PC-9 (cell line): ENCODE measurements around the gene DUSP10. TPM values are rescaled to one million over a fixed set of nuclear protein-coding genes. Genes with fewer than 3 reads are reported as not detected.

Source experiments
- BruUV-seq: library from RNA; stranded (reverse); fragments of 400-500 nt; replicated peaks from 2 replicates; lab custom pipeline; 2021; lab: Mats Ljungman, UMichigan
- CTCF ChIA-PET: fragments of 300-600 bp; sonication (Branson Sonifier 250); formaldehyde crosslinking; loops from one replicate; lab custom pipeline; 2022; ENCODE audit warnings: antibody characterized with exemption; lab: Charles Lee
- POLR2A ChIA-PET: fragments of 300-600 bp; sonication (Branson Sonifier 250); formaldehyde crosslinking; loops from one replicate; lab custom pipeline; 2022; ENCODE audit warnings: antibody characterized with exemption; ENCODE audit not compliant: unreplicated experiment; lab: Charles Lee
- DNase-seq, 2 experiments: peaks; one replicate each; pipeline versions ENCODE4 v3.0.0 to v3.0.0-alpha.2; 2015 to 2022; ENCODE audit warnings: mixed read lengths in 1 of 2
- H2AFZ ChIP-seq: fragments of 200-600 bp; sonication (generic); 2 replicates; pipeline ENCODE4 v1.8.1; 2017; ENCODE audit warnings: antibody characterized with exemption
- H3F3A ChIP-seq: fragments of 200-600 bp; sonication (generic); 2 replicates; pipeline ENCODE4 v1.8.1; 2017; ENCODE audit warnings: antibody characterized with exemption, mild to moderate bottlenecking, low read depth; ENCODE audit not compliant: insufficient read depth
- H3K27ac ChIP-seq: fragments of 200-600 bp; sonication (generic); 2 replicates; pipeline ENCODE4 v1.6.1; 2016; ENCODE audit warnings: mixed run types
- H3K27me3 ChIP-seq: fragments of 200-600 bp; sonication (generic); 2 replicates; pipeline ENCODE4 v1.6.1; 2016; ENCODE audit warnings: low read depth, mixed run types; ENCODE audit not compliant: insufficient read depth
- H3K36me3 ChIP-seq: fragments of 200-600 bp; sonication (generic); 2 replicates; pipeline ENCODE4 v1.6.1; 2016; ENCODE audit warnings: low read depth, mixed run types
- H3K4me1 ChIP-seq: fragments of 200-600 bp; sonication (generic); replicated peaks from 2 replicates; pipeline ENCODE4 v1.6.1; 2016; ENCODE audit warnings: mixed run types; ENCODE audit not compliant: insufficient read depth
- H3K4me2 ChIP-seq: fragments of 200-600 bp; sonication (generic); 2 replicates; pipeline ENCODE4 v1.6.1; 2017; ENCODE audit warnings: mixed run types
- H3K4me3 ChIP-seq: fragments of 200-600 bp; sonication (generic); 2 replicates; pipeline ENCODE4 v1.6.1; 2016; ENCODE audit warnings: mixed run types
- H3K79me2 ChIP-seq: fragments of 200-600 bp; sonication (generic); 2 replicates; pipeline ENCODE4 v1.6.1; 2017; ENCODE audit warnings: low read depth, mixed run types
- H3K9me2 ChIP-seq: fragments of 200-600 bp; sonication (generic); 2 replicates; pipeline ENCODE4 v1.8.1; 2017; ENCODE audit warnings: mild to moderate bottlenecking; ENCODE audit not compliant: insufficient read depth
- H3K9me3 ChIP-seq: fragments of 200-600 bp; sonication (generic); 2 replicates; pipeline ENCODE4 v1.8.1; 2016; ENCODE audit warnings: low read depth; ENCODE audit not compliant: insufficient read depth
- H4K20me1 ChIP-seq: fragments of 200-600 bp; sonication (generic); 2 replicates; pipeline ENCODE4 v1.8.1; 2017; ENCODE audit not compliant: insufficient read depth
- CTCF ChIP-seq: fragments of 200-600 bp; sonication (generic); conservative IDR thresholded peaks from 2 replicates; pipeline ENCODE4 v1.6.1; 2017; ENCODE audit warnings: mixed run types, antibody characterized with exemption, mild to moderate bottlenecking, moderate library complexity
- EZH2 ChIP-seq: fragments of 200-600 bp; sonication (generic); IDR thresholded peaks from 2 replicates; pipeline ENCODE4 v1.8.0; 2017; ENCODE audit warnings: antibody characterized with exemption, low read depth
- intact Hi-C: fragments of 100-400 bp; cut with micrococcal nuclease; formaldehyde crosslinking; loops from one replicate; pipeline ENCODE4 v1.10.0; 2022; ENCODE audit not compliant: unreplicated experiment
- total RNA-seq: library from RNA; stranded (reverse); gene quantifications from 2 replicates; pipeline ENCODE4 v1.2.3, GENCODE V29; 2021

Gene DUSP10
- total RNA-seq, 1 experiment from 2014 or later, result 7.0 TPM

- CTCF ChIA-PET, result no interaction called here
- BruUV-seq, result no TSS peak
Observed at GRCh38 chr1:221711063-221711577, 30.8 kb downstream of the DUSP10 start.

GRCh38 chr1:221709854-221710253 lies 32.0 kb downstream of the DUSP10 start:
- Histone ChIP-seq H3K4me1 (peaks cover 14% of the 10 kb centered on the region), H3K4me3 (no peak overlapping the region), H3K27ac (no peak overlapping the region), H3K27me3 (no peaks in the 10 kb centered on the region), H3K9me2 (no peaks in the 10 kb centered on the region), H4K20me1 (no peaks in the 10 kb centered on the region), H3K79me2 (peaks cover 12% of the 10 kb centered on the region; the same call in 1 of the 2 replicates), H2AFZ (no peak overlapping the region), H3K36me3 (peaks cover 5% of the 10 kb centered on the region; the same call in 1 of the 2 replicates), H3K4me2 (no peak overlapping the region), H3K9me3 (no peaks in the 10 kb centered on the region), H3F3A (peaks cover 1% of the 10 kb centered on the region)
- intact Hi-C loops, result no loop called here
- no peak for TF ChIP-seq EZH2
- TF ChIP-seq CTCF, result no peak
- ChIA-PET CTCF (no interaction called here), POLR2A (no interaction called here)
- no peak for DNase-seq
- BruUV-seq, result no TSS peak

More at GRCh38 chr1:221711063-221711577, 30.8 kb downstream of the DUSP10 start:
- TF ChIP-seq CTCF (no peak), EZH2 (no peak)
- Histone ChIP-seq H2AFZ (no peak overlapping the region), H3K79me2 (peaks cover 15% of the 10 kb centered on the region; the same call in 1 of the 2 replicates), H3K36me3 (peaks cover under 1% of the 10 kb centered on the region; the same call in 1 of the 2 replicates), H4K20me1 (no peaks in the 10 kb centered on the region), H3K9me2 (no peaks in the 10 kb centered on the region), H3F3A (no peaks in the 10 kb centered on the region), H3K4me2 (no peak overlapping the region), H3K9me3 (no peaks in the 10 kb centered on the region), H3K27me3 (no peaks in the 10 kb centered on the region), H3K27ac (no peak overlapping the region), H3K4me1 (peaks cover 27% of the 10 kb centered on the region), H3K4me3 (no peak overlapping the region)
- no peak for DNase-seq
- POLR2A ChIA-PET, result interaction anchor here (0.7 kb wide), 1 partner anchor 52 kb away, joined by 13 read pairs; no protein-coding TSS in a partner anchor
- intact Hi-C loops, result no loop called here

DNA sequence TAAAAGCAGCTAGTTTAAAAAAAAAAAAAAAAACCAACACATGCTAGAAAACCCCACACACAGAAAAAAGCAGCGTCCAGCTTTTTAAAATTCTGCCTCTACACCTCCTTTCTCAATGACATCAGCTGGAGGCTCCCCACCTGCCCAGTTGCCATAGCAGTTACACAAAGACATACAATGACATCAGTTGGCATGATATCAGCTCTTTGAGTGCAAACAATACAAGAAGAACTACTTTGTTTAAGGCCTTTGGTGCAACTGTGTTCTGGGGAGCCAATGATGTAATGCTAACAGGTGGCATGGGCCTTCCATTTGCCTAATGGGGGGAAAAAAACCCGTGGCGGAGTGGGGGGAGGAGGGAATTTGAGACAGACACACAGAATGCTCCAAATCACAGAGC lies 32.9 kb downstream of the DUSP10 start:
- H3F3A ChIP-seq, result peaks cover 7% of the 10 kb centered on the region
- no peak overlapping the region for H2AFZ ChIP-seq
- H3K27ac ChIP-seq, result no peak overlapping the region
- ChIA-PET POLR2A (interaction anchor here (0.7 kb wide), 1 partner anchor 137 kb away, joined by 12 read pairs; no protein-coding TSS in a partner anchor), CTCF (interaction anchor here (0.6 to 0.7 kb wide), 2 partner anchors 103 to 725 kb away, joined by 8 to 18 read pairs; no protein-coding TSS in a partner anchor)
- DNase-seq, result peak in 1 of 2 experiments; percentile 59
- no TSS peak for BruUV-seq
- H3K9me2 ChIP-seq, result no peaks in the 10 kb centered on the region
- intact Hi-C loops, result no loop called here
- no peak overlapping the region for H3K4me3 ChIP-seq
- TF ChIP-seq EZH2 (no peak), CTCF (no peak)
- peaks cover 18% of the 10 kb centered on the region for H3K4me1 ChIP-seq
- H3K36me3 ChIP-seq, result peaks cover 5% of the 10 kb centered on the region; the same call in 1 of the 2 replicates
- H3K4me2 ChIP-seq, result no peak overlapping the region
- H3K79me2 ChIP-seq, result peaks cover 7% of the 10 kb centered on the region; the same call in 1 of the 2 replicates
- H3K27me3 ChIP-seq, result no peaks in the 10 kb centered on the region
- no peaks in the 10 kb centered on the region for H3K9me3 ChIP-seq
- H4K20me1 ChIP-seq, result no peaks in the 10 kb centered on the region
